Mammary epithelial cell (primary cell): ENCODE results near the gene TMPRSS2.
"Not testable (repeated sequence)": the region's sequence is repeated elsewhere in the genome, so short reads cannot be mapped to it uniquely, and the experiment has no call there.

ENCODE experiments used
- EZH2 ChIP-seq: IDR thresholded peaks from 2 replicates; pipeline ENCODE4 v1.6.1; 2012; ENCODE audit warnings: low read length, inconsistent platforms, borderline replicate concordance
- TF ChIP-seq, protein P1 (sequence below), 2 donors: IDR thresholded peaks in 1 of 2; conservative IDR thresholded peaks in 1 of 2; 2 replicates each; pipeline ENCODE4 v1.5.1; 2011 to 2012; ENCODE audit warnings: inconsistent platforms in 2 of 2, low read length in 2 of 2, mild to moderate bottlenecking in 2 of 2, control low read depth in 1 of 2, low read depth in 1 of 2; ENCODE audit not compliant: insufficient read depth in 1 of 2; ENCODE audit errors: extremely low read depth in 1 of 2

DNA sequence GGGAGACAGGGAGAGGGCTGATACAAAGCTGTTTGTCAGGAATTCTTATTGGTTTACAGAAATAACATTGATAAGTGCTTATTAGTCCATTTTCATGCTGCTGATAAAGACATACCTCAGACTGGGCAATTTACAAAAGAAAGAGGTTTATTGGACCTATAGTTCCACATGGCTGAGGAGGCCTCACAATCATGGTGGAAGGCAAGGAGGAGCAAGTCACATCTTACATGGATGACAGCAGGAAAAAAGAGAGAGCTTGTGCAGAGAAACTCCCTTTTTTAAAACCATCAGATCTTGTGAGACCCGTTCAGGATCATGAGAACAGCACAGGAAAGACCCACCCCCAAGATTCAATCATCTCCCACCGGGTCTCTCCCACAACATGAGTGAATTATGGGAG is 90.5 kb downstream of the TMPRSS2 start:
- TF ChIP-seq, protein P1, sequence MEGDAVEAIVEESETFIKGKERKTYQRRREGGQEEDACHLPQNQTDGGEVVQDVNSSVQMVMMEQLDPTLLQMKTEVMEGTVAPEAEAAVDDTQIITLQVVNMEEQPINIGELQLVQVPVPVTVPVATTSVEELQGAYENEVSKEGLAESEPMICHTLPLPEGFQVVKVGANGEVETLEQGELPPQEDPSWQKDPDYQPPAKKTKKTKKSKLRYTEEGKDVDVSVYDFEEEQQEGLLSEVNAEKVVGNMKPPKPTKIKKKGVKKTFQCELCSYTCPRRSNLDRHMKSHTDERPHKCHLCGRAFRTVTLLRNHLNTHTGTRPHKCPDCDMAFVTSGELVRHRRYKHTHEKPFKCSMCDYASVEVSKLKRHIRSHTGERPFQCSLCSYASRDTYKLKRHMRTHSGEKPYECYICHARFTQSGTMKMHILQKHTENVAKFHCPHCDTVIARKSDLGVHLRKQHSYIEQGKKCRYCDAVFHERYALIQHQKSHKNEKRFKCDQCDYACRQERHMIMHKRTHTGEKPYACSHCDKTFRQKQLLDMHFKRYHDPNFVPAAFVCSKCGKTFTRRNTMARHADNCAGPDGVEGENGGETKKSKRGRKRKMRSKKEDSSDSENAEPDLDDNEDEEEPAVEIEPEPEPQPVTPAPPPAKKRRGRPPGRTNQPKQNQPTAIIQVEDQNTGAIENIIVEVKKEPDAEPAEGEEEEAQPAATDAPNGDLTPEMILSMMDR (conservative IDR thresholded peaks at IDR 0.05 in 1 of 2, IDR thresholded peaks at IDR 0.05 in 1 of 2; ENCODE audit: extremely low read depth in 1 of 2, insufficient read depth in 1 of 2, low read depth in 1 of 2, low read length in 2 of 2): not testable (repeated sequence)
- not testable (repeated sequence) for TF ChIP-seq EZH2
